Left lobe of liver (tissue), 2 donors: Measurements from ENCODE around the gene SLC26A9. TPM values are rescaled to one million over a fixed set of nuclear protein-coding genes. Genes with fewer than 3 reads are reported as not detected.

ENCODE experiments used
- ATAC-seq: fragments of 200-7000 bp; cut with Tn5 transposase; one replicate; pipeline ENCODE4 v1.9.1; 2020; ENCODE audit warnings: mild to moderate bottlenecking, moderate library complexity
- DNase-seq: peaks from one replicate; pipeline ENCODE4 v3.0.0-alpha.2; 2020; ENCODE audit warnings: low spot score
- total RNA-seq: library from RNA; stranded (reverse); gene quantifications from one replicate; pipeline ENCODE4 v1.2.1, GENCODE V29; 2021
- donor health status: DM: no; HTN: no; CAD: no; lungs with moderate emphysema.
- donor health status: DM: no; HTN: yes; CAD: no.

Gene SLC26A9
- total RNA-seq, 1 donor from 2014 or later, result 0.05 TPM

DNA sequence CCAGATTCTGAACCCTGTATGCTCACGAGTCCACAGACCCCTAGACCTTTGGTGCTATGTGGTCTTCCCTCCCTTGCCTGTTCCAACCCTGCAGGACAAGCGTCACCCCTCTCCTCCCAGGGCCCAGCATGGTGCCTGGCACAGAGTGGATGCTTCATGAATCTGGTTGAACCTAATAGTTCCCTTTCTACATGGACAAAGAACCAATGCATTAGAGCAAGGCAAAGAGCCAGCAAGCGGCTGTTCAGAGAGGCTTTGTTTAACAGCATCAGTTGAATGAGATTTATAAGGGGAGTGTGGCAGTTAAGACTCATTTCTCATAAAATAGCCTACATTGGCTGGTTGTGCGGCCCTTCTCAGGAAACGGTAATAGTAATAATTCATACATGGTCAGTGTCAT is 14.9 kb downstream of the SLC26A9 start:
- DNase-seq (no peak), ATAC-seq (no peak)

DNA sequence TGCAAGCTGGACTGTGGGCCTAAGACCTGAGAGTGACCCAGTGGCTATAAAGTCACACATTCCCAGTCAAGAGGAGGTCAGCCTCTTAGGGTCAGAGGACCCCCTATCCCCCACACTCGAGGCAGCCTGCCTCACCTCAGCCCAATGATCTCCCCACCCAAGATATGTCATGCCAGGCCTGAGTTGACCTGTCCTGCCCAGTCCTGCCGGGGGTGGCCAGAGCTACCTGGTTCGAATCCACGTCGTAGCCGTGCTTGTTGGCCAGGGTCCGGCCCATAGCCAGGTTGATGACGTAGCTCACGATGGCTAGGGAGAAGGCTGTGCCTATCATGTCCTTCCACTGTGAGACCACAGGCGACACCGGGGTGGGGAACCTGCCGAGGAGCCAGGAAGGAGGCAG is 15.6 kb downstream of the SLC26A9 start:
- no peak for ATAC-seq
- no peak for DNase-seq

DNA sequence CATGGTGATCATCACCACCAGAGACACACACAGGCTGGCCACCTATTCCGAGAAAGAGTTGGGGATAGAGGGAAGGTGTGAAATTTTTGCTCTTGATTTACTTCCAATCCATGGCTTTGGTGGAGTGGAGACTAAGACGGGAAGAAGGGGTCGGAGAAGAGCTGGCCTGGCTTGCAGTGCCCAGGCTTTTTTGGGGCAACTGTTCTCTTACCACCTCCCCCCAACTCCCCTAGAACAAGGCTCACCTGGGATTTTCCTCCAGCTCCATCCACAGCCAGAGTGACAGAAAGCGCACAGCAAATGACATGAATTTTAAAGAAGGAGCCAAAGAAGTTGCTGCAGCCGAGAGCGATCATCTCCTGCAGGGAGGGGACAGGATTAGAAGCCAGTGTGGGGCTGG is 16.0 kb downstream of the SLC26A9 start:
- DNase-seq (no peak), ATAC-seq (no peak)

DNA sequence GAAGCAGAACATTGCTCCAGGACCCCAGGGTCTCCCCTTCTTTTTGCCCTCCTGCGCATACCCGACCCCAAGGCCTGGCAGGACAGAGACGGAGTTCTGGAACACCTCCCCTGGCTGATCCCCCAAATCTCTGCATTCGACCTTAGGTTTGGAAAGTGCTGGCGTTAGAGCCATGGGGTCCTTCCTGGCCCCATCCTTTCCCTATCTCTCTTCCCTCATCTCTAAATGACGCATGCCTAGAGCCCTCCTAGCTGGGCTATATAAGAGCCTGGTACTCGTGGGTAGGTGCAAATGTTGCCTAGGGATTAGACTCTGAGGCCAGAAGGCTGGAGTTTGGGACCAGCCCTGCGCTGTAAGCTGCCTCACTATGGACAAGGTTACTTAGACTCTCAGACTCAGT is 16.6 kb downstream of the SLC26A9 start:
- ATAC-seq (no peak), DNase-seq (no peak)

DNA sequence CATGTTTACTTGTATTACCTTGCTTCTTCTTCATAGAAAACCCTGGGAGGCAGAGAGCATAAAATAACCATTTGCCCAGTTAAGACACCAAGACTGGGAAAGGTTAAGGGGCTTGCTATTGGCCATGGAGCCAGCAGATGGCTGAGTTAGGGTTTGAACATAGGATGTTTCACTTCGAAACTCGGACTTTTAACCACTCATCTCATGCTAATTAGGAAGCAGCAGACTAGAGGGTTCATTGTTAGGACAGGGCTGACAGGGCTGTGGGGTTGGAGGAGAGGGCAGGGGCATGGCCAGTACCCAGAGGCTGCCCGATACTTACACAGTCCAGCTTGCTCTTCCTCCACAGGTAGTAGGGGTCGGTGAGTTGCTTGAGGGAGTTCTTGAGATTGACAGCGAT is 17.0 kb downstream of the SLC26A9 start:
- ATAC-seq (no peak), DNase-seq (no peak)

DNA sequence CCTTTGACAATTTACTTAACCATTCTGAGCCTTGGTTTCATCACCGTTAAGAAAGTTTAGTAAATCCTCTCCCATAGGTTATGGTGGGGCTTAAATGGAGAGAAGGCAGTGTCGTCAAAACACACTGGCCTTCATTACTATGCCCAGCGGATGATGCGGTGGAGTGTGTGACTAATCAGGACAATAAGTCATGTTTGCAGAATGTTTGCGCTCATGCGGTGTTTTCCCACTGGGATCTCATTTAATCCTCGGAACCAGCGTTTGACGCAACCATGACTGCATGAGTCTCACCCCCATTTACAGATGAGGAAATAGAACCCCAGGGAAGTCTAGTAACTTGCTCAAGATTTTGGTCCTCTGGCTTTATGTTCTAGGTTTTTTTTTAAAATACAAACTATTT is 17.5 kb downstream of the SLC26A9 start:
- no peak for ATAC-seq

DNA sequence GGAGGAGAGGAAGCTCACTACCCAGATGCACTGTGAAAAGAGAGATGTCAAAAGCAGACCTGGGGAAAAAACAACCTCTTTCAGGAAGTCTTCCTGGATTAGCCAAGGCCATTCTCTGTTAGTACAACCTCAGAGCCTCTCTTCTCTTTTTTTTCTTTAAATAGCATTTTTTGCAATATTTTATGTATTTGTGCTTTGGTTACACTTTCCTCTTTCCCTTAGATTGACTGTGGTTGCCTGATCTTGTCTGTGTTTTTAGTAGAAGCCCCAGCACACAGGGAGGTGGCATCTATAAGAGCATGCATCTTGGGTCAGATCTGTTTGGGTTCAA is 18.8 kb downstream of the SLC26A9 start:
- no peak for DNase-seq
- no peak for ATAC-seq

More for the DNA sequence above, 17.5 kb downstream of the SLC26A9 start:
- DNase-seq, result no peak

DNA sequence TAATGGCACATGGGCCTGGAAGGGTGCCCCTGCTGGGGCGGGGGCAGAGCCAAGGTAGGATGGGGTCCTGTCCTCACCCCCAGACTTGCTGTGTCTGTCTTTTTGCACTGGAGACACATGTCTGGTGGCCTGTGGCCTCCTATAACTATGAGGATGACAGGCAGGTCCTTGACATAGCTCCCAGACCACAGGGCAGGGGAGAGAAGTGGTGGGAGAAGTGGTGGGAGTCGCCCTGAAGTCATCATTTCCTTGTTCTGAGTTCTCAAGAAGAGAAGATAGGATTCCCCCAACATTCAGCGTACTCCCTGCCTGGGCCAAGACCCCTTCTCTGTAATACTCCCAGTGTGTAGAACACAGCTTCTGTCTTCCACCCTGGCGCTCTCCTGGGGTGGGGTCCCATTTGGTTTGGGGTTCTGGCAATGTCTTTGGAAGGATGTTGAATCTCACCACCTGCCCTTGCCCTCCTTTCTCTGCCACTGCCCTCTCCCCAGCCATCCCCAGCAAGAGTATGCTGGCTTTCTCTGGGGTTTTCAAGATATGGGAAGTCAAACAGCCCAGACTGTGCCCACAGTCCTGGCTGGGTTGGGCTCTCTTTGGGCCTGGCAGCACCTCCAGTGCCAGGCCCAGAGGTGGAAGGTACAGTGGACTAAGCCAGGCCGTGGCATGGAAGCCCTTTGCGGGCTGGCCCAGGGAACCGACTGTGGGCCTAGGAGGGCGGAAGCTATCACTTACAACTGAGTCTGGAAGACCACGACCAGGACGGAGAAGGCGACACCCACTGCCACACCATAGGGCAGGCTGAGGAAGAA is 19.4 kb downstream of the SLC26A9 start:
- DNase-seq (no peak), ATAC-seq (no peak)

DNA sequence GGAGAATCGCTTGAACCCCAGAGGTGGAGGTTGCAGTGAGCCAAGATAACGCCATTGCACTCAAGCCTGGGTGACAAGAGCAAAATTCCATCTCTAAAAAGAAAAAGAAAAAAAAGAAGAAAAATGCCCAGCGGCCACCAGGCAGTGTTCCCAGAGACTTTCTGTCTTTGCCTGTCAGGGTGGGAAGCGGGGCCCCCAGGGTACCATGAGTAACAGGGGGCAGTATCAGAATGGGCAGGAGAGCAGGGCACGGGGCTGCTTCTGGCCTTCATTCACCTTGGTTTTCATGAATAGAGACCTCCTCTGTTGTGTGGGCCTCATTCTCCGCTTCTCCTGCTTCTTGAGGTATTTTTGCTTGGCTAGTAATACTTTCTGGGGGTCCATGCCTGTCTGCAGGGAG is 20.4 kb downstream of the SLC26A9 start:
- no peak for DNase-seq
- no peak for ATAC-seq

DNA sequence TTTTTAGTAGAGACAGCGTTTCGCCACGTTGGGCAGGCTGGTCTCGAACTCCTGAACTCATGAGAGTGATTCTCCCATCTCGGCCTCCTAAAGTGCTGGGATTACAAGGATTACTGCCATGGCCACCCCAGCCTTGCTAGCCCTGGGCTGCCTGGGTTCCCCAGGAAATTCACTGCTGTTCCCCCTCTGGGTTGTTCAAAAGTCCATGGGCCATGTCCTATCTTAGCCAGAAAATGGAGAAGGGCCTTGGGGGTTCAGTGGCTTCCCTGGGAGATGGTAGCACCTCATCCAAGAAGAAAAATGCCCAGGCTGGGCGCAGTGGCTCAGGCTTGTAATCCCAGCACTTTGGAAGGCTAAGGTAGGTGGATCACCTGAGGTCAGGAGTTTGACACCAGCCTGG is 20.9 kb downstream of the SLC26A9 start:
- DNase-seq, result no peak
- ATAC-seq, result no peak

DNA sequence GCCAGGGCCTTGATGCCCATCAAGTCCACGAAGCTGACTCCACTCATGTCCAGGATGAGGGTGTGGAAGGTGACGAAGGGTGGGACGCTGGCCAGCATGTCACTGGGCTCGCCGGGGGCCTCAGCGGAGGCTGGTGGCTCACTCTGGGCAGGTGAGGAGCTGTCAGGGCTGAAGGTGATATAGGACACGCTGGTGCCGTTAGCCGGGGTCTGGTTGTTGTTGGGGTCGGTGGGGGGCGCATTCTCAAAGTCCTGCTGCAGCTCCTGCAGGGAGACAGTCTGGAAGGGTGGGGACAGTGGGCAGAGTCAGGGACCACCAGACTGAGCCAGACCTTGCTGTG is 21.7 kb downstream of the SLC26A9 start:
- ATAC-seq (no peak), DNase-seq (no peak)

DNA sequence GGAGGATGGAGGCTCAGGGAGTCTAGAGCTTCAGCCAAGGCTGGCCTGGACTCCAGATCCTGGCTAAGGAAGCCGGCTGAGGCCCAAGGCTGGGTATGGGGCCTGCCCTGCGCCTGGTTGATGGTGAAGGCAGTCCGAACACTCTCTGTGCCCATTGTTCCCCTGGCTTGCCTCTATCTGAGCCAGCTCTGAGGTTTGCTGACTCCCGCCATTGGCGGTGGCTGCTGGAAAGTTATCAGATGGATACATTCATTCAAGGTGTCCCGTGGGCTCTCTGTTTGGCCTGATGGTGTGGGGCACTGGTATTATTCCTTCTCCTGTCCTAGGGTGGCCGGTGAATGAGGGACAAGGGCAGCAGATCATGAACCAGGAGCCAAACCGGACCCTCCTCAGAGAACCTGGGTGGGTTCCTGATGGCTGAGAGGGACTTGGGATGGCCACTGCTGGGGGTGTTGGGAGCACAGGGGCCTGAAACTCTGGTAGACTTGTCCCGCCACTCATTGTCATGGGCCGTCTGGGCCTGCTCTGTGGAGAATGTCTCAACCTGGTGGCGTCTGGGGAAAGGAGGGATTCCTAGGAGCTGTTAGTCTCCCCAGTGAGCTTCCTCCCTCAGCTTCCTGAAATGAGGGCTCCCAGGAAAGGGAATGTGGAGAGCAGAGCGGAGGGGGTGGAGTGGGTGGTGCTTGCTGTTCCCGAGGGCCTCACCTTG is 22.2 kb downstream of the SLC26A9 start:
- DNase-seq (no peak), ATAC-seq (no peak)

DNA sequence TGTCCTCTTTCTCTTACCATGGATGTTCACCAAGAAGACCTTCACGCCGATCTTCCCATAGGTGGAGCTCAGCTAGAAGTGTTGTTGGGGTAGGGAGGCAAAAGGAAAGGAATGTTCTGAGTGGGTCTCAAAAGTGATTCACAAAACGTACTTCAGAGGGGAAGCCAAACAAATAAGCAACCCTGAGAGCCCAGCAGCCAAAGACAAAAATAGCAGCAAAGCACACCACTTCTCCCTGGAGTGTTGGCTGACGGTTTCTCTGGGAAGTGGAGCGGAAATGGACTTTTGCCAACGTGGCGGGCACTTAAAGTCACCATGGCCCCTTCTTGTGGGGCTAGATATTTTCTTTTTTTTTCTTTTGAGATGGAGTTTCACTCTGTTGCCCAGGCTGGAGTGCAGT is 23.1 kb downstream of the SLC26A9 start:
- DNase-seq, result no peak
- ATAC-seq, result no peak

DNA sequence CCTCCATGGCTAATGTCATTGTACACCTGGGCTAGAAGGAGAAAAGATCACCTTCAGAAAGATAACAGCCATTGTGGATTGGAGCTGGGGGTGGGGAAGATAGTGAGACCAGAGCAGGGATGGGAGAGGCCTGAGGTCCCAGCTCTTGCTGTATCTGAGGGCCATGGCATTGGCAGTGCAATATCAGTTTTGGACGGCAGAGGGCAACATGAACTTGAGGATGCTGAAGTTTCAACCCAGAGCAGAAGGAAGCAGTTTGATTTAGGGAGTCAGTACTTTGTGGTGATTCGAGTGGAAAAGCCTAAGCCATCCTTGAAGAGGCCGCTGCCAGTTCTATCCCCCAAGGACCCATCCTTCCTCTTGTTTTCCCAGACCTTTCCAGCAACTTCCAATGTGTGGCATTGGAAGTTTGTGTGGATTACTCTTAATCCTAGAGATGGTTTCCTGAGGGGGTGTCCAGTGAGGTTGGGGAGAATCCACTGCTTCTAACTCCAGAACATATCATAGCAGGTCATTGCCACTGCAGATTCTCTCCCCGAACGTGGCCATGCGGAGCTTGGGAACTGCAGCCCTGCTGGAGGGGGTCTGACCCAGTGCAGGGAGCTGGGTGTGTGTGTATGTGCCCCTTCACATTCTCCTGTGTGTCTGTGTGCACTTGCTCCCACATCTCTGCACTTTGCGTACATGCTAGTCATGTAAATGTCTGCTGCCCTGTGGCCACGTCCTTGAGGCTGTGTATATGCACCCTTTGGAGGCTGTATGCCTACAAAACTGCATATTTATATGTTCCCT is 24.1 kb downstream of the SLC26A9 start:
- DNase-seq (peak; percentile 69), ATAC-seq (peak; percentile 97)

DNA sequence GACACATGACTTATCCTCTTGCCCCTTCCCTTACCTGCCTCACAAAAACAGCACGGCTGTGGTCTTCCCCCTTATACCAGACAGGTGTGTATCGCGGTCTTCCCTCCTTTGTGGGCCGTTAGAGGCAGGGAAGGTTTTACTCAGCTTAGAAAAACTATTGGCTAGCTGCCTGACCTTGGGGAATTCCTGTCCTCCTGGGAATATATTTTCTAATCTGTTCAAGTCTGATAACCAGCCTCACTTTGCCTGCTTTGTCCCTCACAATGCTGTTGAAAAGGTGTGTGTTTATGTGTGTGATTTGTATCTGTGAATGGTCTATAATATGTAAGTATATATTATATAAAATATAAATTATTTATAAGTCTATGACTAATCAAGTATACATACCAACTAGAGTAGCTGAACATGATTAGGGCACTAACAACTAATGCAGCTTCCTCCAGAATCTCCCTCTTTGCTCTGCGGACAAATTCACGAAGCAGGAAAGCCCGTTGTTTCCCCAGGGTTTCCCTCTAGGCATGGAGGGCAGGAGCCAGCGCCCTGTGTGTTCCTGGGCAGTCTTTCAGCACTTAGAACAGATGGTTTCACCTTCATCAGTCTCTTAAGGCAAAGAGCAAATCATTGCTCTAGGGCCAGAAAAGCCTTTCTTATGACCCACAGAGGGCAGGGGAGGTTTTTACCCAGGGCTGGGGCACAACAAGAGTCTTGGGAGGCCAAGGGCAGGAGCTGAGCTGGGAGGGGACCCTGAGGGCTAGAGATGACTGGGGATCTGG is 25.6 kb downstream of the SLC26A9 start:
- DNase-seq (peak; percentile 22), ATAC-seq (no peak)

DNA sequence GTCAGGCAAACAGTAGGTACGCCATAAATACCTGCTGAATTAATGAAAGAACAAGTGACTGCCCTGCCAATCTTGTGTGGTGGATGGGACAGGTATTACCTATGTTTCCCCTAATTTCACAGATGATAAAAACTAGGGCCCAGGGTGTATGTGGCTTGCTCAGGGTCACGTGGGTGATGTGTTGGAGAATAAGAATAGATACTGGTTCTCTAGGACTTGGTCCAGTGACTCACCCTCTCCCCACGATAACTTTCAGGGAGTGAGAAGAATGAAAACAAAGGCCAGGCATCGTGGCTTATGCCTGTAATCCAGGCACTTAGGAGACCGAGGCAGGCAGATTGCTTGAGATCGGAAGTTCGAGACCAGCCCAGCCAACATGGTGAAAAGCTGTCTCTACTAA is 26.7 kb downstream of the SLC26A9 start:
- DNase-seq (no peak), ATAC-seq (no peak)

DNA sequence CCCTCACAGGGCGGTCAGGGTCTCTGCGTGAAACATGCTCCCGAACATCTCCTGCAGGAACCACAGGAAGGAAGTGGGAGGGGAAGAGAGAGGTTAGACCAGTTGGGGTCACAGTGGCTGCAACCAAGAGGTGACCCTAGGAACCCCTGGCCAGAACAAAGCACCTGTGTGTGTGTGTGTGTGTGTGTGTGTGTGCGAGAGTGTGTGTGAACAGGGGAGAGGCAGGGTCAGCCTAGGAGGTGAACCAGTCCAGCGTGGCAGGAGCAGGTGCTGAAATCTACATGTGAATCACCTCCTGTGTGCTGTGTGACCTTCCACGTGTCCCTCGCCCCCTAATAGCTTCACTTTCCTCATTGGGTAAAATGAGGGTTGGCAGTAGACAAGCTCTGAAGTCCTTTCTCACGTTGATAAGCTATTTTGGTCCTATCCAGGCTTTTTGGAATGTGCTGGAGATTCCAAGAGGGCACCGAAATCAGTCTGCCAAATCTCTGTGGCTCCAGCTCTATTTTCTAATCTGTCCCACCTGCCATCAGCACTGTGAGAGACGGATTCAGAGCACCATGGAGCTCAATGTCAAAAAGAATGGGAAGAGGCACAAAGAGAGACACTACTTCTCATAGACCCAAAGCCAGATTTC is 27.8 kb downstream of the SLC26A9 start:
- DNase-seq, result no peak
- no peak for ATAC-seq

DNA sequence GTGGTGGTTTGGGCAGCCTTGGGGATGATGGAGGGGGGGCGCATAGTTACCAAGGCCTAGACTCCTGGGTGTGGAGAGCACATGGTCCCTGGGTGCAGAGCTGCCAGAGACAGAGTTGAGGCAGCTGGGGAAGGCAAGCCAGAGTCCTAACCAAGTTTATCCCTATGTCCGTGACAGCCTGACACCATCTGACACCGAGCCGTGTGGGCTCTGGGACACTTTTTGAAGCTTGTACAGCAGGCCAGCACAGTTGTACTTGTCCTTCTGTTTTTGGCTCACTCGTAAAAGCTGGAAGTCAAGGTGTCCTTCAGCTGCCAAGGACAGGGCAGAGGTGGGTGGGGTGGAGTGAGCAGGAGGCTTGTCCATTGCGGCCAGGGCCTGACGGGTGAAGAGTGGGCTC is 28.5 kb downstream of the SLC26A9 start:
- ATAC-seq, result no peak
- no peak for DNase-seq

DNA sequence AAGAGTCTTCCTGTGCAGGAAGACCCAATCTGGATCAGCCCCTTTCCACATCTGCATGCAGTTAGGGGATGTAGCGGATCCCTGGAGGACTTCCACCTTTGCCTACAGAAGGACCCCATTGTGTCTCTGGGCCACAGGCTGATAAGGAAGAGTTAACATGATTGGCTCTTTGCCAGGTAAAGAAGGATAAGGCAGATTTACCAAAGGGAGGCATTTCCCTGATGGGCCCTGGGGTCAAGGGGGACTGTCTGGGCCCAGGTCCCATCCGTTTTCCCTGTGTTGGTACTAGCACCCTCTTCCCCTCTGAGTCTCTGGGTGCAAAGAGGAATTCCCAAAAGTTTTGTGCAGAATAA is 29.1 kb downstream of the SLC26A9 start:
- DNase-seq, result no peak
- ATAC-seq, result no peak

DNA sequence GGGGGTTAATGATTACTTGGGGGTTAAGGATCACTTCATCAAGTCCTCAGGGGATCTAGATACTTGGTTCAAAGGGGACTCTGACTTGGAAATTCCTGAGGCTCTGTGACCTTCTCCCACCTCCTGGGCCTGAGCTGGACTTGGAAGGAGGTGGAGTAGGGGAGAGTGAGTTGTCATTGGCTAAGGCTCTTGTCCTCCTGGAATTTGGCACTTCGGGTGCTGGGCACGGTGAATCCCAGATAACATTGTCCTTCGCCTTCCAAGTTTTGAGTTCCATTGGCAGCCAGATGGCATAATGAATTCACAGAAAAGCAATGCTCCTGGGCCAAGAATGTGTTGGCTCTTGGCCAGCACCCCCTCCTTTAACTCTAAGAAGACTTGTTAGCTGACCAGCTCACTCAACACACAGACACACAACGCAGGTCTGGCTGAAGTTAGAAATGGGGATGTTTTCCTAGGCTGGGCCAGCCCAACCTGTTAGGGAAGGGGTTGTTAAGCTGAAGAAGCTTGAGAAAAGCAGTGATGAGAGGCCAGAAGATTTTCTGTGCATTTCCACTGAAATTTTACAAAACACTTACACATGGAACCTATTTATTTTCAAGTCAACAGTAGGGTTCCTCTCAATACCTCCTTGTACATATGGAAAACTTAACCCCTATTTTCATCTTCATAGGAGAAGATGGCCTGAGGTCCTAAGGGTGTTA is 29.7 kb downstream of the SLC26A9 start:
- no peak for DNase-seq
- ATAC-seq, result peak; percentile 66
